Trophoblast cell (in vitro differentiated cells and primary cell): ENCODE data around the gene CEP55.
A peak's percentile ranks its signal among the peaks of the same experiment; 100 is the strongest.

Experiments
- DNase-seq, 2 donors: peaks; one replicate each; pipeline ENCODE4 v3.0.0-alpha.2; 2016
- H2AFZ ChIP-seq: 2 replicates; pipeline ENCODE4 v1.6.1; 2013; ENCODE audit warnings: low read length, moderate library complexity, mild to moderate bottlenecking; ENCODE audit not compliant: insufficient read depth, poor library complexity
- H2AK5ac ChIP-seq: 2 replicates; pipeline ENCODE4 v1.6.1; 2013; ENCODE audit warnings: mild to moderate bottlenecking, low read length
- H2BK120ac ChIP-seq: 2 replicates; pipeline ENCODE4 v1.6.1; 2013; ENCODE audit warnings: low read length, mild to moderate bottlenecking, moderate library complexity; ENCODE audit not compliant: insufficient read depth, poor library complexity
- H2BK12ac ChIP-seq: 2 replicates; pipeline ENCODE4 v1.6.1; 2013; ENCODE audit warnings: mild to moderate bottlenecking, low read length, moderate library complexity
- H2BK5ac ChIP-seq: 2 replicates; pipeline ENCODE4 v1.6.1; 2013; ENCODE audit warnings: low read length, low read depth, moderate library complexity, mild to moderate bottlenecking; ENCODE audit not compliant: poor library complexity
- H3K14ac ChIP-seq: 2 replicates; pipeline ENCODE4 v1.6.1; 2013; ENCODE audit warnings: mild to moderate bottlenecking, low read length
- H3K18ac ChIP-seq: 2 replicates; pipeline ENCODE4 v1.6.1; 2013; ENCODE audit warnings: mild to moderate bottlenecking, low read length
- H3K23ac ChIP-seq: 2 replicates; pipeline ENCODE4 v1.6.1; 2013; ENCODE audit warnings: low read length
- H3K27ac ChIP-seq: 2 replicates; pipeline ENCODE4 v1.5.1; 2013; ENCODE audit warnings: low read depth, mild to moderate bottlenecking, inconsistent platforms, low read length, moderate library complexity
- H3K27me3 ChIP-seq: 2 replicates; pipeline ENCODE4 v1.6.1; 2013; ENCODE audit warnings: inconsistent platforms, mild to moderate bottlenecking, low read length, moderate library complexity; ENCODE audit not compliant: insufficient read depth
- H3K36me3 ChIP-seq, 2 experiments: 1 replicate in 1 of 2; 2 replicates in 1 of 2; pipeline ENCODE4 v1.6.1; 2013; ENCODE audit warnings: low read length in 2 of 2, mild to moderate bottlenecking in 2 of 2, moderate library complexity in 1 of 2; ENCODE audit not compliant: insufficient read depth in 2 of 2, control insufficient read depth in 1 of 2
- H3K4ac ChIP-seq: 2 replicates; pipeline ENCODE4 v1.6.1; 2013; ENCODE audit warnings: low read depth, mild to moderate bottlenecking, low read length, moderate library complexity
- H3K4me1 ChIP-seq, 2 experiments: 1 replicate in 1 of 2; 2 replicates in 1 of 2; pipeline ENCODE4 v1.6.1; 2013; ENCODE audit warnings: low read length in 2 of 2, mild to moderate bottlenecking in 2 of 2, moderate library complexity in 1 of 2; ENCODE audit not compliant: insufficient read depth in 2 of 2, control insufficient read depth in 1 of 2
- H3K4me2 ChIP-seq: 2 replicates; pipeline ENCODE4 v1.6.1; 2013; ENCODE audit warnings: inconsistent platforms, mild to moderate bottlenecking, low read length, moderate library complexity
- H3K4me3 ChIP-seq: 2 replicates; pipeline ENCODE4 v1.5.1; 2013; ENCODE audit warnings: mild to moderate bottlenecking, low read depth, low read length, inconsistent platforms
- H3K79me1 ChIP-seq: one replicate; pipeline ENCODE4 v1.6.1; 2013; ENCODE audit warnings: low read length
- H3K79me2 ChIP-seq: 2 replicates; pipeline ENCODE4 v1.6.1; 2013; ENCODE audit warnings: low read length, mild to moderate bottlenecking; ENCODE audit not compliant: control insufficient read depth, insufficient read depth, poor library complexity
- H3K9ac ChIP-seq: 2 replicates; pipeline ENCODE4 v1.6.1; 2013; ENCODE audit warnings: mild to moderate bottlenecking, low read length
- H3K9me3 ChIP-seq: 2 replicates; pipeline ENCODE4 v1.6.1; 2013; ENCODE audit warnings: low read depth, mild to moderate bottlenecking, control low read depth, inconsistent platforms, low read length; ENCODE audit not compliant: insufficient read depth
- H4K12ac ChIP-seq: 2 replicates; pipeline ENCODE4 v1.6.1; 2013; ENCODE audit warnings: low read depth, mild to moderate bottlenecking, low read length, moderate library complexity
- H4K8ac ChIP-seq: 2 replicates; pipeline ENCODE4 v1.6.1; 2013; ENCODE audit warnings: low read depth, mild to moderate bottlenecking, low read length, moderate library complexity
- H4K91ac ChIP-seq: one replicate; pipeline ENCODE4 v1.6.1; 2013; ENCODE audit warnings: low read depth, mild to moderate bottlenecking, low read length, moderate library complexity
- WGBS: extraction: QIAGEN DNeasy Blood & Tissue Kit; methylation state at CpG from one replicate; pipeline ENCODE4 v1.1.7; 2013; ENCODE audit warnings: missing lambda C conversion rate; ENCODE audit not compliant: insufficient read length, insufficient coverage; ENCODE audit errors: extremely low coverage; 5-methylcytosine and 5-hydroxymethylcytosine counted together

The CEP55 gene

DNA sequence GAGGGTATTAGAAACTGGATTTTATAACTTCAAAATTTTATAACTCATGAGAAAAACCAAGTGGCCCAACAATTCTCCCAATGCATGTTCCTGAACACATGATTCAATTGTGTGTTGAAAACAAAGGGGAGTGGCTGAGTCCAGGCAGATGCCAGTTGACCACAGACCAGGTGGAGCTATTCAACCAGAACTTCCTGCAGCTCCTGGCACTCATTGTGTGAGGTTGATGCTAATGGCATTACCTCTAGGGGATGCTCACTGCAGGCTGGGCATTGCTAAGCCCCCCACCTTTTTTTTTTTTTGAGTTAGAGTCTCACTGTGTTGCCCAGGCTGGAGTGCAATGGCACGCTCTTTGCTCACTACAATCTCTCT, 34.6 kb upstream of the CEP55 start:
- peaks cover 5% of the 10 kb centered on the region for H3K79me2 ChIP-seq
- no peaks in the 10 kb centered on the region for H3K27me3 ChIP-seq
- H2AK5ac ChIP-seq: no peak overlapping the region
- no peak overlapping the region for H2BK12ac ChIP-seq
- no peak overlapping the region for H2BK120ac ChIP-seq
- no peak overlapping the region for H3K9ac ChIP-seq
- H4K91ac ChIP-seq: no peak overlapping the region
- no peak overlapping the region for H3K14ac ChIP-seq
- no peak overlapping the region for H3K4me3 ChIP-seq
- no peak overlapping the region for H3K4me2 ChIP-seq
- H3K4me1 ChIP-seq: peaks cover 48 to 57% of the 10 kb centered on the region in 2 experiments
- no peak overlapping the region for H2BK5ac ChIP-seq
- H3K23ac ChIP-seq: no peak overlapping the region
- H3K4ac ChIP-seq: no peak overlapping the region
- H3K36me3 ChIP-seq: peaks cover 0 to 5% of the 10 kb centered on the region in 2 experiments
- WGBS: no CpG with 5 or more reads among the region's 1 CpG
- no peak overlapping the region for H3K18ac ChIP-seq
- H4K12ac ChIP-seq: no peak overlapping the region
- H2AFZ ChIP-seq: no peak overlapping the region
- no peak overlapping the region for H3K27ac ChIP-seq
- H4K8ac ChIP-seq: no peak overlapping the region
- peaks cover 50% of the 10 kb centered on the region for H3K79me1 ChIP-seq
- no peak for DNase-seq
- H3K9me3 ChIP-seq: no peaks in the 10 kb centered on the region

- Histone ChIP-seq H3K79me1 (peaks cover 51% of the 10 kb centered on the region), H3K14ac (no peak overlapping the region), H3K4me3 (no peak overlapping the region), H4K8ac (no peak overlapping the region), H2BK120ac (peak overlapping the region; percentile 7), H4K12ac (no peak overlapping the region), H2AK5ac (no peak overlapping the region), H3K36me3 (peaks cover 0 to 5% of the 10 kb centered on the region in 2 experiments), H3K4ac (peak overlapping the region; percentile 76), H3K27me3 (no peaks in the 10 kb centered on the region), H3K9me3 (no peaks in the 10 kb centered on the region), H3K27ac (no peak overlapping the region), H2BK5ac (no peak overlapping the region), H2AFZ (no peak overlapping the region), H3K4me1 (peaks cover 49 to 59% of the 10 kb centered on the region in 2 experiments), H3K4me2 (no peak overlapping the region), H3K18ac (peak overlapping the region; percentile 67), H2BK12ac (no peak overlapping the region), H3K9ac (no peak overlapping the region), H3K79me2 (peaks cover 5% of the 10 kb centered on the region), H3K23ac (no peak overlapping the region), H4K91ac (peak overlapping the region; percentile 28)
- DNase-seq: no peak
- WGBS: no CpG with 5 or more reads among the region's 2 CpGs
These were observed 34.0 kb upstream of the CEP55 start for GRCh38 chr10:93462371-93462770.

DNA sequence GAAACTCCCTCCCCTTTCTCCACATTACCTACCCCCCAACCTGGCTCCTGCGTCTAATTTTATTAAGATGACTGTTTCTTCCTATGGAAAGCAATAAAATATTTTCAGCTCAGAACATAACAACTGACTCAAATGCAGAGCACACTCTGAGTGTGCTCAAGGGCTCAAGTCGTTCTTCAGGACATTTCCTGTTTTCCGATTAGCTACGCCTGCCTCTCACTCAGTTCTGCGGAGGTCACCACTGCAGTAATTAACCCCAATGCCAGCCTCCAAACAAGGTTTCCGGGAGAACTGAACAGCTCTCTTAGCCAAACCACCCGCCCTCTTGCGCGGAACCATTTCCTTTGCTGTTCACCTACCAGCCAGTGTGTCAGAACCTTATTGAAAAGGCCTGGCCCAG, 33.5 kb upstream of the CEP55 start:
- no peak overlapping the region for H3K14ac ChIP-seq
- H2AK5ac ChIP-seq: no peak overlapping the region
- peaks cover 0 to 5% of the 10 kb centered on the region in 2 experiments for H3K36me3 ChIP-seq
- no peaks in the 10 kb centered on the region for H3K27me3 ChIP-seq
- peak in 1 of 2 donors; percentile 46 for DNase-seq
- H2AFZ ChIP-seq: no peak overlapping the region
- no peaks in the 10 kb centered on the region for H3K9me3 ChIP-seq
- H3K79me2 ChIP-seq: peaks cover 5% of the 10 kb centered on the region
- no peak overlapping the region for H4K12ac ChIP-seq
- no peak overlapping the region for H4K8ac ChIP-seq
- H4K91ac ChIP-seq: peak overlapping the region; percentile 20
- H3K79me1 ChIP-seq: peaks cover 51% of the 10 kb centered on the region
- H3K9ac ChIP-seq: no peak overlapping the region
- peaks cover 49 to 58% of the 10 kb centered on the region in 2 experiments for H3K4me1 ChIP-seq
- no peak overlapping the region for H3K23ac ChIP-seq
- peak overlapping the region; percentile 36 for H3K27ac ChIP-seq
- no peak overlapping the region for H2BK5ac ChIP-seq
- H3K4me3 ChIP-seq: no peak overlapping the region
- H2BK120ac ChIP-seq: no peak overlapping the region
- no CpG with 5 or more reads among the region's 9 CpGs for WGBS
- H3K4me2 ChIP-seq: no peak overlapping the region
- no peak overlapping the region for H3K18ac ChIP-seq
- H3K4ac ChIP-seq: peak overlapping the region; percentile 3
- H2BK12ac ChIP-seq: no peak overlapping the region

DNA sequence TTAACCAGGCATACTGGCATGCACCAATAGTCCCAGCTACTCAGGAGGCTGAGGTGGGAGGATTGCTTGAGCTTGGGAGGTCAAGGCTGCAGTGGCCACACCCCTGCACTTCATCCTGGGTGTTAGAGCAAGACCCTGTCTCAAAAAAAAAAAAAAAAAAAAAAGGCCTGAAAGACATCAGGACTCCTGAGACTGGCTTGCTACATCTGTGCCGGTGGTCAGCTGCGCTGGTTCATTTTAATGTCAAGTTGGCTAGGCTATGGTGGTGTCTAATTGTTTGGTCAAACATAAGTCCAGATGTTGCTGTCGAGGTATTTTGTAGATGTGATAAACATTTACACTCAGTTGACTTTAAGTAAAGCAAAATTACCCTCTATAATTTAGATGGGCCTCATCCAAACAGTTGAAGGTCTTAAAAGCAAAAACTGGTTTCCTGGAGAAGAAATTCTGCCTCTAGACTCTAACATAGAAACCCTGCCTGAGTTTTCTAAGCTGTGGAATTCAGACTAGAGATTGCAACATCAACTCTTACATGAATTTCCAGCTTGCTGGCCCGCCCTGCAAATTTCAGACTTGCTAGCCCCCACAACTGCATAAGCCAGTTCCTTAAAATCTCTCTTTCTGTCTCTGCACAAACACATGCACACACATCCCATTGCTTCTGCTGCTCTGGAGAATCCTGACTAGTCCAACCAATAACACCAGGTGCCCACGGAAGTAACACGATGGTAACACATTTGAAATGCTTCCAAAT, 32.5 kb upstream of the CEP55 start:
- H3K27ac ChIP-seq: peak overlapping the region; percentile 77
- H3K4me2 ChIP-seq: no peak overlapping the region
- peaks cover 0 to 5% of the 10 kb centered on the region in 2 experiments for H3K36me3 ChIP-seq
- no peak overlapping the region for H3K14ac ChIP-seq
- peak overlapping the region; percentile 78 for H2BK120ac ChIP-seq
- no peak overlapping the region for H3K23ac ChIP-seq
- no peaks in the 10 kb centered on the region for H3K27me3 ChIP-seq
- H3K4me3 ChIP-seq: no peak overlapping the region
- no CpG with 5 or more reads among the region's 6 CpGs for WGBS
- no peaks in the 10 kb centered on the region for H3K9me3 ChIP-seq
- H3K4me1 ChIP-seq: peaks cover 50 to 58% of the 10 kb centered on the region in 2 experiments
- H2BK5ac ChIP-seq: peak overlapping the region; percentile 69
- no peak overlapping the region for H4K12ac ChIP-seq
- H4K91ac ChIP-seq: peak overlapping the region; percentile 39
- peaks cover 5% of the 10 kb centered on the region for H3K79me2 ChIP-seq
- peak overlapping the region; percentile 69 for H3K4ac ChIP-seq
- no peak overlapping the region for H3K9ac ChIP-seq
- no peak overlapping the region for H3K18ac ChIP-seq
- peak in 1 of 2 donors; percentile 84 for DNase-seq
- H4K8ac ChIP-seq: no peak overlapping the region
- H3K79me1 ChIP-seq: peaks cover 49% of the 10 kb centered on the region
- peak overlapping the region; percentile 72 for H2AK5ac ChIP-seq
- H2BK12ac ChIP-seq: peak overlapping the region; percentile 69
- no peak overlapping the region for H2AFZ ChIP-seq
